IMR-90 (cell line): ENCODE measurements around the gene ANKRD52.

Experiments
- CEBPB ChIP-seq: IDR thresholded peaks from 2 replicates; pipeline ENCODE4 v1.6.1; 2012; ENCODE audit warnings: low read depth, low read length, improper control_type of control experiment
- CHD1 ChIP-seq: IDR thresholded peaks from 2 replicates; pipeline ENCODE4 v1.6.1; 2012; ENCODE audit warnings: low read depth, low read length, improper control_type of control experiment
- CTCF ChIP-seq: conservative IDR thresholded peaks from 2 replicates; pipeline ENCODE4 v1.5.1; 2012; ENCODE audit warnings: mild to moderate bottlenecking, low read depth, low read length, improper control_type of control experiment
- MAFK ChIP-seq: IDR thresholded peaks from 2 replicates; pipeline ENCODE4 v1.6.1; 2012; ENCODE audit warnings: low read depth, low read length, improper control_type of control experiment
- MXI1 ChIP-seq: IDR thresholded peaks from 2 replicates; pipeline ENCODE4 v1.6.1; 2012; ENCODE audit warnings: low read depth, mild to moderate bottlenecking, low read length, moderate library complexity, borderline replicate concordance
- NFE2L2 ChIP-seq: fragments of 150-350 bp; IDR thresholded peaks from 2 replicates; pipeline ENCODE4 v1.6.1; 2016; ENCODE audit warnings: low read depth, mild to moderate bottlenecking, low read length
- POLR2A ChIP-seq: IDR thresholded peaks from 2 replicates; pipeline ENCODE4 v1.6.1; 2012; ENCODE audit warnings: mild to moderate bottlenecking, low read depth, low read length
- RAD21 ChIP-seq: IDR thresholded peaks from 2 replicates; pipeline ENCODE4 v1.6.1; 2012; ENCODE audit warnings: low read length, improper control_type of control experiment
- RCOR1 ChIP-seq: IDR thresholded peaks from 2 replicates; pipeline ENCODE4 v1.6.1; 2012; ENCODE audit warnings: mild to moderate bottlenecking, low read length, improper control_type of control experiment; ENCODE audit not compliant: insufficient replicate concordance
- RFX5 ChIP-seq: IDR thresholded peaks from 2 replicates; pipeline ENCODE4 v1.8.0; 2012; ENCODE audit warnings: low read depth, mild to moderate bottlenecking, low read length, moderate library complexity
- SMC3 ChIP-seq: fragments of 150-350 bp; IDR thresholded peaks from 2 replicates; pipeline ENCODE4 v1.6.1; 2016; ENCODE audit warnings: low read depth, mild to moderate bottlenecking, antibody characterized with exemption, low read length, moderate library complexity
- USF2 ChIP-seq: fragments of 150-350 bp; IDR thresholded peaks from 2 replicates; pipeline ENCODE4 v1.6.1; 2017; ENCODE audit warnings: mild to moderate bottlenecking, antibody characterized with exemption, low read length, low read depth

- TF ChIP-seq CEBPB: no peak
- TF ChIP-seq CTCF: no peak
- TF ChIP-seq SMC3: no peak
- TF ChIP-seq POLR2A: no peak
- no peak for TF ChIP-seq RCOR1
- TF ChIP-seq RFX5: no peak
- TF ChIP-seq CHD1: no peak
- no peak for TF ChIP-seq MXI1
- TF ChIP-seq MAFK: no peak
- TF ChIP-seq NFE2L2: no peak
- TF ChIP-seq RAD21: no peak
- TF ChIP-seq USF2: no peak
Measured at GRCh38 chr12:56278905-56279304, 20.7 kb upstream of the ANKRD52 start.
